WERI-Rb-1 (cell line): ENCODE measurements around the gene LAPTM5.

Source experiments
- DNase-seq: peaks from one replicate; pipeline ENCODE4 v3.0.0-alpha.2; 2020
- H3K27ac ChIP-seq: fragments of 250-450 bp; sonication (Bioruptor Pico); 2 replicates; pipeline ENCODE4 v1.5.1; 2020; ENCODE audit warnings: mild to moderate bottlenecking, moderate library complexity
- H3K27me3 ChIP-seq: fragments of 250-450 bp; sonication (Bioruptor Pico); 2 replicates; pipeline ENCODE4 v1.5.1; 2021; ENCODE audit warnings: mild to moderate bottlenecking, low read depth, moderate library complexity; ENCODE audit not compliant: insufficient read depth, severe bottlenecking
- H3K36me3 ChIP-seq: fragments of 250-450 bp; sonication (Bioruptor Pico); 2 replicates; pipeline ENCODE4 v1.5.1; 2020; ENCODE audit warnings: mild to moderate bottlenecking, moderate library complexity
- H3K4me3 ChIP-seq: 2 replicates; pipeline ENCODE4 v1.5.1; 2011; ENCODE audit warnings: low read depth, mild to moderate bottlenecking, control low read depth, low read length
- H3K9me3 ChIP-seq: fragments of 250-450 bp; sonication (Bioruptor Pico); 2 replicates; pipeline ENCODE4 v1.5.1; 2021; ENCODE audit warnings: mild to moderate bottlenecking, moderate library complexity; ENCODE audit not compliant: severe bottlenecking
- TF ChIP-seq, protein P1 (sequence below): IDR thresholded peaks from 2 replicates; pipeline ENCODE4 v1.5.1; 2011; ENCODE audit warnings: low read depth, mild to moderate bottlenecking, control low read depth, inconsistent platforms, low read length

Gene LAPTM5

DNA sequence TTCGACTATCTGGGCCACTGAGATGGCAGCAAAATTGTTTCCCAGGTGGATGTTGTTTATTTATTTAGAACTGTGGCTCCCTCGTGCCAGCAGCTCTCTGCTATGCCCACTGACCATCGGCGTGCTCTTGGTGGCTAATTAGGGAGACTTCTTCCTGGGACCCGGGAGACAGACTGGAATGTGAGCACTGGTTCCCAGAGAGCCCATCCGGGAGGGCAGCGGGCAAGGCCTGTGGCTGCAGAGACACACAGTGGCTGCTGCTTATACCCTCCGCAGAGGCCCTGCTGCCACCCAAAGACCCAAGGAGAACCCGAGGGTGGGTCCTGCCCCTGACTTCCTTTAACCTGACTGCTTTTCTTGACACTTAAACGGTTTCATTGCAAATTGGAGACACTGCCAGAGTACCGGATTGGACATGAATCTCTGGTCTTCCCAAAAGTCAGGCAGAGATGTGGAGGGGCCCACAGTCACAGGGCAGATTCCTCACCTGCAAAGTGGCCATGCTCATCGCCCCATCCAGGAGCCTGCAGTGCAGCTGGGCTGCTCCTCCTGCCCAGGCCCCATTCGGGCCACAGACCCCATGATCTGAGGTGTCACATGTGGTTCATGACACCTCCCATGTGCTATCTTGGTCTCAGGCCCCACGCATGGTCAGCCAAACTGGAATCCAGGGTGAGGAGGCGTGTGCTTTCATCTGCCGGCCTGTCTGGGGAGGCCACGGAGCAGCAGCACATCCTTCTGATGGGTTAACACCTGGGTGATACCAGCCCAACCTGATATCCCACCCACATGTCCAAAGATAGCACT lies 28.5 kb downstream of the LAPTM5 start:
- H3K27ac ChIP-seq: no peak overlapping the region
- H3K27me3 ChIP-seq: no peaks in the 10 kb centered on the region
- H3K9me3 ChIP-seq: no peaks in the 10 kb centered on the region
- no peak overlapping the region for H3K4me3 ChIP-seq
- TF ChIP-seq, protein P1, sequence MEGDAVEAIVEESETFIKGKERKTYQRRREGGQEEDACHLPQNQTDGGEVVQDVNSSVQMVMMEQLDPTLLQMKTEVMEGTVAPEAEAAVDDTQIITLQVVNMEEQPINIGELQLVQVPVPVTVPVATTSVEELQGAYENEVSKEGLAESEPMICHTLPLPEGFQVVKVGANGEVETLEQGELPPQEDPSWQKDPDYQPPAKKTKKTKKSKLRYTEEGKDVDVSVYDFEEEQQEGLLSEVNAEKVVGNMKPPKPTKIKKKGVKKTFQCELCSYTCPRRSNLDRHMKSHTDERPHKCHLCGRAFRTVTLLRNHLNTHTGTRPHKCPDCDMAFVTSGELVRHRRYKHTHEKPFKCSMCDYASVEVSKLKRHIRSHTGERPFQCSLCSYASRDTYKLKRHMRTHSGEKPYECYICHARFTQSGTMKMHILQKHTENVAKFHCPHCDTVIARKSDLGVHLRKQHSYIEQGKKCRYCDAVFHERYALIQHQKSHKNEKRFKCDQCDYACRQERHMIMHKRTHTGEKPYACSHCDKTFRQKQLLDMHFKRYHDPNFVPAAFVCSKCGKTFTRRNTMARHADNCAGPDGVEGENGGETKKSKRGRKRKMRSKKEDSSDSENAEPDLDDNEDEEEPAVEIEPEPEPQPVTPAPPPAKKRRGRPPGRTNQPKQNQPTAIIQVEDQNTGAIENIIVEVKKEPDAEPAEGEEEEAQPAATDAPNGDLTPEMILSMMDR: no peak
- no peak for DNase-seq
- H3K36me3 ChIP-seq: no peaks in the 10 kb centered on the region

DNA sequence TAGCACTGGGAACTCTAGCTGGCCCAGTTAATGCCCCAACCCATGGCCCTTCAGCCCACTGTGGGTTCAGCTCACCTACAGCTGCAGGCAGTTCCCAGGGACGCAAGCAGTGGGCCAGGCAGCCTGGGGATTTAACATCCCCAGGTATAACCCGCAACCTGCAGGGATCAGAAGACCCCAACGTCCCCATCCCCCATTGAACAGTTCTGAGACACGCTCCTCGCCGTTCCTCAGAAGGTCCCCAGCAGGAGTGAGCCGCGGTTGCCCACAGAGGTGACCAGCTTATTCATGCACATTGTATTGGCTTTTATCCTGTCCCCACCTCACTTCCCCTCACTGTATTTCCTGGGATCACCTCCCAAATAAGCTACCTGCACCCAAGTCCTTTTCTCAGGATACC lies 29.2 kb downstream of the LAPTM5 start:
- Histone ChIP-seq H3K36me3 (no peaks in the 10 kb centered on the region), H3K27ac (no peak overlapping the region), H3K9me3 (no peaks in the 10 kb centered on the region), H3K4me3 (no peak overlapping the region), H3K27me3 (no peaks in the 10 kb centered on the region)
- no peak for DNase-seq
- TF ChIP-seq, protein P1: no peak

DNA sequence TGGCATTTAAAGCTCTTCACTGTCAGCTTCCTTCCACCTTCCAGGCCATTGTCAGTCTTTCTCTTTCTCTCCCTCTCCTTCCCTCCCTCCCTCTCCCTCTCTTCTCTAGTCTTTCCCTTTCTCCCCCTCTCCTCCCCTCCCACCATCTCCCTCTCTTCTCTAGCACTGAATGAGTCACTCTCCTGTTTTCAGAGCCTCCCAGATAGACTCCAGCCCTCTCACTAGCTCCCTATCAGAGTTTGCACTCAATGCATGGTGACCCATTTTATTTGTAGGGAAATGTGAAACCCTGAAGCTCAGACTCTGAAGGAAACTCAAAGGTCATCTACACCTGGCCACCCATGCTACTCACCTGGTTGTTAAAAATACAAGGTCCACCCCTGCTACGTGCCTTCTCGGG lies 29.8 kb downstream of the LAPTM5 start:
- TF ChIP-seq, protein P1: no peak

DNA sequence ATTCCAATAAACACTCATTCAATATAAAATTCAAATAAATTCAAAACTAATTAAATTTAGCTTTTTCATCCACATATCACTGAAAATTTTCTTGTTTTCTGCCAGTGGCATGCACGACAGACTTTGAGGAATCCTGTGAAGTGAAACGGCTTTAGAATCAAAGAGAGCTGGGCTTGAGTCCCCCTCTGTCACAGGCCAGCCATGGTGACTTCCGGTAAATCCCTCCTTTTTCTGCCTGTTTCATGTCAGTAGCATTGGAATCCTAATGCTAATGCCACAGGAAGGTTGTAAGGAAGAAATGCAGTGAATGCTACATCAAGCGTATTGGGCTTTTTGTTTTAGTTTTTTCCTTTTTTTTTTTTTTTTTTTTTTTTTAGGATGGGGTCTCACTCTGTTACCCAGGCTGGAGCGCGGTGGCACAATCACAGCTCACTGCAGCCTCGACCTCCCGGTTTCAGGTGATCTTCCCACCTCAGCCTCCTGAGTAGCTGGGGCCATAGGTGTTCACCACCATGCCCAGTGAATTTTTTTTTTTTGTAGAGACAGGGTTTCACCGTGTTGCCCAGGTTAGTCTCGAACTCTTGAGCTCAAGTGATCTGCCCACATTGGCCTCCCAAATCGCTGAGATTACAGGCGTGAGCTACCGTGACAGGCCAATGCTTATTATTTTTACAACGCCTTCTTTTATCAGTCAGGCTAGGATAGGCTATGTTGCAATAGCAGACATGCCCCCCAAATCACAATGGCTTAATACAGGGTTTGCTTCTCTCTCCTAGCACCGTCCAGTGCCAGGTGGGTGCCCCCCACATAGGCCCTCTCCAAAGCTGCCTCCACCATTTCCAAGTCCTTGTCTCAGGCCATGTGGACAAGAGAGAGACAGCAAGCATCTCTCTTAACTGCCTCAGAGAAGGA lies 30.5 kb downstream of the LAPTM5 start:
- no peak overlapping the region for H3K27ac ChIP-seq
- H3K27me3 ChIP-seq: no peaks in the 10 kb centered on the region
- TF ChIP-seq, protein P1: no peak
- H3K4me3 ChIP-seq: no peak overlapping the region
- no peaks in the 10 kb centered on the region for H3K9me3 ChIP-seq
- DNase-seq: no peak
- no peaks in the 10 kb centered on the region for H3K36me3 ChIP-seq

More for the DNA sequence above, 29.8 kb downstream of the LAPTM5 start:
- Histone ChIP-seq H3K9me3 (no peaks in the 10 kb centered on the region), H3K4me3 (no peak overlapping the region), H3K27ac (no peak overlapping the region), H3K36me3 (no peaks in the 10 kb centered on the region), H3K27me3 (no peaks in the 10 kb centered on the region)
- no peak for DNase-seq

DNA sequence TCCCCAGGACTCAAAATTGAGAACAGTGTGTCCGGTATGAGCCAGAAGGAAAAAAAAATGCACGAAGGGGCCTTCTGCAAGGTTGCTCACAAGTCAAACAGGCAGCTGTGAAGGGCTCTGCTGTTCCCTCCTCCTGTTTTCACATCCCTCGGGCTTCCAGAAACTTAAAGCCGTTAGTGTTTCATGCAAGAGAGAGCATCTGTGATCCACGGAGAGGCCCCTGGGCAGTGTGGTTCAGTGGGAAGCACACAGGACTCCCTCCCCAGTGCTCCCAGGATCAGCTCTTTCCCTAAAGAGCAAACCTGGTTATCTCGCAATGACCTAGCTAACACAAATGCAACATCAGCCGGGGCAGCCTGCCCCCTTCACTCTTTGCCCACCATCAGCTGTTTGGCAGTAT lies 31.3 kb downstream of the LAPTM5 start:
- TF ChIP-seq, protein P1: no peak
- H3K9me3 ChIP-seq: no peaks in the 10 kb centered on the region
- H3K27me3 ChIP-seq: no peaks in the 10 kb centered on the region
- no peaks in the 10 kb centered on the region for H3K36me3 ChIP-seq
- H3K27ac ChIP-seq: no peak overlapping the region
- no peak for DNase-seq
- no peak overlapping the region for H3K4me3 ChIP-seq
